ENCODE measurements around the gene PRR19.
"Not testable (repeated sequence)": the region's sequence is repeated elsewhere in the genome, so short reads cannot be mapped to it uniquely, and the experiment has no call there.

The PRR19 gene

DNA sequence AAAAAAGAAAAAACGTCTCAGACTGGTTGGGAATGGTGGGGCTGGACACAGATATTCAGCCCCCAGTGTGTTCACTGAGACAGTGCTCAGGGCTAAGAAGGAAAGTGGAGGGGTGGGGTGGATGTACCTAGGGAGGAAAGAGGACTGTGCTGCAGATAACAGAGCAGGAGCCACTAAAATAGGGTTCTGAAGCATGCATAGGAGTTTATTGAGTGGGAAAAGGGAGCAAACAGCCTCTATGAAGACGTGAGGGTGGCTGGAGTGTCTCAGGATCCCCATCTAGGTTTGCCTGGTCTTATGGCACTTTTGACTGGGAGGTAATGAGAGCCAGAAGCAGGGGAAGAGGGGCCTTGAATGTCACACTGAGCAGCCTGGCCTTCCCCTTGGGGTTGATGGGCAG is 26.9 kb downstream of the PRR19 start:
- DNase-seq, result no peak

GRCh38 chr19:42330241-42330711 is 28.3 kb downstream of the PRR19 start:
- no peak for DNase-seq

DNA sequence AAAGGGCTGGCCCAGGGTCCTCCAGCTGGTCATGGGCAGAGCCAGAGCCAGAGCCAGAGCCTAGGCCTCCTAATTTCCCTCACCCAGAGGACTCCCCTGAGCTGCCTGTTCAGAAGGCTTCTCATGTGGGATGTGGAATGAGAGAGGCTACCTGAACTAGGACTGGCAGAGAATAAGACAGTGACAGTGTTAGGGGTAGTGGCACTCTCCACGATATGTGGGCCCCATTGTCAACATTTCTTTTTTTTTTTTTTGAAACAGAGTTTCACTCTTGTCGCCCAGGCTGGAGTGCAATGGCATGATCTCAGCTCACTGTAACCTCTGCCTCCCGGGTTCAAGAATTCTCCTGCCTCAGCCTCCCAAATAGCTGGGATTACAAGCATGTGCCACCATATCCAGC is 29.4 kb downstream of the PRR19 start:
- DNase-seq, result not testable (repeated sequence)

DNA sequence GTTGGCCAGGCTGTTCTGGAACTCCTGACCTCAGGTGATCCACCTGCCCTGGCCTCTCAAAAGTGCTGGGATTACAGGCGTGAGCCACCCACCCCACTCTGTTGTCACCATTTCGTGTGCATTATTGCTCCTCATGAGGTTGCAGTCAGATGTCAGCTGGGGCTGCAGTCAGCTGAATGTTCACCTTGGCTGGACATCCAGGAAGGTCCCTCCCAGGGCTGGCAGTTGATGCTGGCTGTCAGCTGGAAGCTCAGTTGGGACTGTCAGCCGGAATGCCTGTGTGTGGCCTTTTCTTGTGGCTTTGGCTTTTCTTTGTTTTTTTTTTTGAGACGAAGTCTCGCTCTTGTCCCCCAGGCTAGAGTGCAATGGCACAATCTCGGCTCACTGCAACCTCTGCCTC is 30.1 kb downstream of the PRR19 start:
- DNase-seq, result no peak

DNA sequence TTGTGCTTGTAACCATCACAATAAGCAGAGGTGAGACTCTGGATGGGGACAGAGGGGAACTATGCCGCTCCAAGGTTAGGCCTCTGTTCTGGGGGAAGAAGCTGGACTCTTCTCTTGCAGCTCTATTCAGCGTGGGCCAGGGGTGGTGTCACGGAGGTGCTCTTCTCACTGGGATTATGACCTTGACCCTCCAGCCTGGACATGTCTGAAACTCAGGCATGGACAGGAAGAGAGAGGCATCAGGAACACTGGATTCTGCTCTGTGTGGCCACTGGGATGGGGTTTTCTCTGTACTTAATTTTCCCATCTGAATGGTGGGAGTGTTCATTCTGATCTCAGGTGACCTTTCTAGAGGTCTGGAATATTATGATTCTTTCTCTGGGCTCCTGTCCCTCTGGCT is 31.1 kb downstream of the PRR19 start:
- DNase-seq, result no peak

- DNase-seq, result no peak
Observed at GRCh38 chr19:42333975-42334696, 32.2 kb downstream of the PRR19 start.

DNA sequence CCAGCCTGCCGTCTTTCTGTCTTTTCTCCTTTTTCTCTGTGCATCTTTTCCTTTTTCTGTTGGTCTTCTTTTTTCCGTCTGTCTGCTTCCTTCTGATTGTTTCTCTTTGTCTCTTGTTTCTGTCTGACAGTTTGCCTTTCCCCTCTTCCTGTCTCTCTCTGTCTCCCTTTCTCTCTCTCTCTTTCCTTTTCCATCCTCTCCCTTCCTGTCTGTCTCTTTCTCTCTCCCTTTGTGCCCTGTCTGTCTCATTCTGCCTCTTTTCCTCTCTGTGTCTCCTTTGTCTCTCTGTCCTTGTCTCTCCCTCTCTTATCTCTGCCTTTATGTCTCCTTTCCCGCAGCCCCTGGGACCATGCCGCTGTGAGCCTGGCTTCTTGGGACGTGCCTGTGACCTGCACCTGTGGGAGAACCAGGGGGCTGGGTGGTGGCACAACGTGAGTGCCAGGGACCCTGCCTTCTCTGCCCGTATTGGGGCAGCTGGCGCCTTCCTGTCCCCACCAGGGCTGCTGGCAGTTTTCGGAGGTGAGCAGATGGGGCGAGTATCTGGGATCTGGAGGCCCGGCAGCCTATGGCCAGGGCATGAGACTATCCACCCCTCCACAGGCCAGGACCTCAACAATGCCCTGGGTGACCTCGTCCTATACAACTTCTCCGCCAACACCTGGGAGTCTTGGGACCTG is 32.9 kb downstream of the PRR19 start:
- no peak for DNase-seq

- DNase-seq, result no peak
Observed at GRCh38 chr19:42335374-42335936, 33.5 kb downstream of the PRR19 start.

- DNase-seq, result no peak
Observed at GRCh38 chr19:42335971-42336370, 34.0 kb downstream of the PRR19 start.

GRCh38 chr19:42339126-42339860 is 37.4 kb downstream of the PRR19 start:
- not testable (repeated sequence) for DNase-seq

GRCh38 chr19:42339922-42340321 is 38.0 kb downstream of the PRR19 start:
- not testable (repeated sequence) for DNase-seq

- DNase-seq, result no peak
Observed at GRCh38 chr19:42343344-42344110, 41.6 kb downstream of the PRR19 start.

DNA sequence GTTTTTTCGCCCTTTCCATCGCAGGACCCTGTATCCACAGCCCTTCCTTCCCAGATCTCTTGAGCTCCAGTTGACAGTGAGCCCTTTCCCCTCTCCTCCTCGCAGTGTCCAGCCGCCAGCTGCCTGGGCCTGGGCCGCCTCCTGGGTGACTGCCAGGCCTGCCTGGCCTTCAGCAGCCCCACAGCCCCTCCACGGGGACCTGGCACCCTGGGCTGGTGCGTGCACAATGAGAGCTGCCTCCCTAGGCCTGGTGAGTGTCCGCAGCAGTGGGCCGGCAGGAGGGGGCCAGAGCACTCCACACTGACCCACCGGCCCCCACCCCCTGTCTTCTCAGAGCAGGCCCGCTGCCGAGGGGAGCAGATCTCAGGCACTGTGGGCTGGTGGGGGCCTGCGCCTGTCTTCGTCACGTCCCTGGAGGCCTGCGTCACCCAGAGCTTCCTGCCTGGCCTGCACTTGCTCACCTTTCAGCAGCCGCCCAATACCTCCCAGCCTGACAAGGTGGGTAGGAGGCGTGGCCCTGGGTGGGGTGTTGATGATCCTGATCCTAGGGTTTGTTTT is 42.5 kb downstream of the PRR19 start:
- DNase-seq, result no peak

DNA sequence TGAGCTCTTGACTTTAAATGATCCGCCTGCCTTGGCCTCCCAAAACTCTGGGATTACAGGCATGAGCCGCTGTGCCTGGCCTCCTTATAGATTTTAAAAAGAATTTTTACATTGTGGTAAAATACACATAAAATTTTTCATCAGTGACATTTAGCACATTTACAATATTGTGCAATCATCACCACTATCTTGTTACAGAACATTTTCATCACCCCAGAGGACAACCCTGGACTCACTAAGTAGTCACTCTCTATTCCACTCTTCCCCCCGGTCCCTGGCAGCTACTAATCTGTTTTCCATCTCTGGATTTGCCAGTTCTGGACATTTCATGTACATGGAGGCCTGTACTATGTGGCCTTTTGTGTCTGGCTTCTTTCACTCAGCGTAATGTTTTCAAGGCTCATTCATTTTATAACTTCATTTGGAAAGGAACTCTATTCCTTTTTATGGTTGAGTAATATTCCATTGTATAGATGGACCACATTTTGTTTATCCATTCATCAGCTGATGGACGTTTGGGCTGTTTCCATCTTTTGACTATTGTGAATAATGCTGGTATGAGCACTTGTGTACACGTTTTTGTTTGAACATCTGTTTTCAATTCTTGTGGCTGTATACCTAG is 43.4 kb downstream of the PRR19 start:
- DNase-seq, result no peak

- no peak for DNase-seq
Observed at GRCh38 chr19:42348211-42348610, 46.3 kb downstream of the PRR19 start.

- no peak for DNase-seq
Observed at GRCh38 chr19:42349378-42350107, 47.6 kb downstream of the PRR19 start.

- DNase-seq, result no peak
Observed at GRCh38 chr19:42350417-42350816, 48.5 kb downstream of the PRR19 start.

DNA sequence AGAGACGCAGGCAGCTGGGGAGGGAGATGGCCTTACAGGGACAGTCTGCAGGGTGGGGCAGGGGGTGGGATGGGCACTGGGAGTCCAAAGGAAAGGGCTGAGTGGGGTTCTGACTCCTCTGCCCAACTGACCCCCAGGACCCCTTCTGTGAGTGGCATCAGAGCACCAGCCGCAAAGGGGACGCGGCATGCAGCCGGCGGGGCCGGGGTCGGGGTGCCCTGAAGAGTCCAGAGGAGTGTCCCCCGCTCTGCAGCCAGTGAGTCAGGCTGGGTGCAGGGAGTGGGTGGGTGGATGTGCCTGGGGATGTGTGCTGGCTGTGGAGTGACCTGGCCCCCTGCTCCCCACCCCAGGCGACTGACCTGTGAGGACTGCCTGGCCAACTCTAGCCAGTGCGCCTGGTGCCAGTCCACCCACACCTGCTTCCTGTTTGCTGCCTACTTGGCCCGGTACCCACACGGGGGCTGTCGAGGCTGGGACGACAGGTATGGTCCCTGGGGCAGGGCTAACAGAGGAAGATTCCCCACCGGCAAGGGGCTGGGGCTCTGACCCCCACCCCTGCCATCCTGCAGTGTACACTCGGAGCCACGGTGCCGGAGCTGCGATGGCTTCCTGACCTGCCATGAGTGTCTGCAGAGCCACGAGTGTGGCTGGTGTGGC is 49.3 kb downstream of the PRR19 start:
- DNase-seq, result no peak

DNA sequence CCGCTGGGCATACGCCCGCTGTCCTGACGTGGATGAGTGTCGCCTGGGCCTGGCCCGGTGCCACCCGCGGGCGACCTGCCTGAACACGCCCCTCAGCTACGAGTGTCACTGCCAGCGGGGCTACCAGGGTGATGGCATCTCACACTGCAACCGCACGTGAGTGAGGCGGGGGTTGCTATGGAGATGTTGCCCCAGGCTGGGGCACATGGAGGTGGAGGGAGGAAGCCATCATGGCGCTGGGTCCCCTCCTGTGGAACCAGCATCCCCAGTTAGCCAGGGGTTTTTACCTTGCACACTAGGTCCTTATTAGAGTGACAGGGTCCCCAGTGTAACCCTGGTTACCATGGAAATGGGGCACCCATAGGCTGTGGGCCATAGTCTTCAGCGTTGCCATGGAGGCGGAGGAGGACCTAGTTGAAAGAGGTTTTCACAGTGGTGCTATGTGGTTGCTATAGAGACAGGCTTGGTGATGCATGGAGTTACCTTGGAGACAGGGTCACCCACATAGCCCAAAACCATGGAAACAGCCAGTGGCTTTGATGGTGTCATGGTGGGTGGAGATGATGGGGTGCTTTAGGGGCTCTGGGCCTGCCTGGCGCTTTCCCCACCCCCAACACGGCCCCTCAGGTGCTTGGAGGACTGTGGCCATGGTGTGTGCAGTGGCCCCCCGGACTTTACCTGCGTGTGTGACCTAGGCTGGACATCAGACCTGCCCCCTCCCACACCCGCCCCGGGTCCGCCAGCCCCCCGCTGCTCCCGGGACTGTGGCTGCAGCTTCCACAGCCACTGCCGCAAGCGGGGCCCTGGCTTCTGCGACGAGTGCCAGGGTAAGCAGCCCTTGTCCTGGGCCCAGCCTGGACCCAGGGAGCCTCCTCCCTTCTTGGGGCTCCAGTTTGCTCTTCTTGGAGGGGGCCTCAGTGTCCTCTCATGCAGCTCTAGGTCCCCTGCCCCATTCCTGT is 50.6 kb downstream of the PRR19 start:
- no peak for DNase-seq
